ENCODE measurements around the gene TCF7L1. TPM values are rescaled to one million over a fixed set of nuclear protein-coding genes. Genes with fewer than 3 reads are reported as not detected.
A peak's percentile ranks its signal among the peaks of the same experiment; 100 is the strongest.

Gene TCF7L1
- total RNA-seq, 2 experiments from 2014 or later, result 0.07 TPM; not detected in 1

DNA sequence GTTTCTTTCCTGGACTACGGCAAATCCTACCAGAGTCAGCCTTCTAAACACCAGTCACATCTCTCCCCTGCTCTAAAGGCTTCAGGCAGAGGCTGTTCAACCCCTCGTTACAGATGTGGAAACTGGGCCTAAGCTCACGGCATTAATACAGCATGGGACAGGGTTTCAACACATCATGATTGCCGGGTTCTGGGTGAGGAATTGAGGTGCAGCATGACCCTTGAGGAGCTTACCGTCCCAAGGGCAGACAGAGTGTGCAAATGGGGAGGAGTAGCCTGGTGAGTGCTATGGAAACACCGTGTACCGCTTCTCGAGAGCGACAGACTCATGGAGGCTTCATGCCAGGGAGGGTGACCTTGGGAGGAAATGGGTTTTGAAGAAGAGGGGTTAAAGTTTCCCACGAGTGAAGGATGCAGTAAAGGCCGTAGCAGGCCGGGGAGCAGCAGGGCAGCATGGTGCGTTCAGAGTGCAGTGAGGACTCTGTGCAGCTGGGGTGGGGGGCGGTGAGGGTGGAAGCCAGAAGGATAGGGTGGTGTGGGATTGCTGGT is 143.5 kb downstream of the TCF7L1 start:
- H3K4me3 Mint-ChIP-seq, result no peak overlapping the region
- H3K27me3 Mint-ChIP-seq, result no peaks in the 10 kb centered on the region
- H3K36me3 Mint-ChIP-seq (ENCODE audit: low read depth), result no peaks in the 10 kb centered on the region
- ATAC-seq, result no peak
- ChIA-PET POLR2A (no interaction called here), CTCF (interaction anchor here (1.6 kb wide), 1 partner anchor 8 kb away, joined by 4 read pairs; no protein-coding TSS in a partner anchor)
- no peak overlapping the region for H3K27ac Mint-ChIP-seq
- intact Hi-C loops (cut with DNase I, micrococcal nuclease), result no loop called here
- H3K9me3 Mint-ChIP-seq (ENCODE audit: low read depth), result no peaks in the 10 kb centered on the region
- H3K4me1 Mint-ChIP-seq, result no peaks in the 10 kb centered on the region
- DNase-seq, result no peak

DNA sequence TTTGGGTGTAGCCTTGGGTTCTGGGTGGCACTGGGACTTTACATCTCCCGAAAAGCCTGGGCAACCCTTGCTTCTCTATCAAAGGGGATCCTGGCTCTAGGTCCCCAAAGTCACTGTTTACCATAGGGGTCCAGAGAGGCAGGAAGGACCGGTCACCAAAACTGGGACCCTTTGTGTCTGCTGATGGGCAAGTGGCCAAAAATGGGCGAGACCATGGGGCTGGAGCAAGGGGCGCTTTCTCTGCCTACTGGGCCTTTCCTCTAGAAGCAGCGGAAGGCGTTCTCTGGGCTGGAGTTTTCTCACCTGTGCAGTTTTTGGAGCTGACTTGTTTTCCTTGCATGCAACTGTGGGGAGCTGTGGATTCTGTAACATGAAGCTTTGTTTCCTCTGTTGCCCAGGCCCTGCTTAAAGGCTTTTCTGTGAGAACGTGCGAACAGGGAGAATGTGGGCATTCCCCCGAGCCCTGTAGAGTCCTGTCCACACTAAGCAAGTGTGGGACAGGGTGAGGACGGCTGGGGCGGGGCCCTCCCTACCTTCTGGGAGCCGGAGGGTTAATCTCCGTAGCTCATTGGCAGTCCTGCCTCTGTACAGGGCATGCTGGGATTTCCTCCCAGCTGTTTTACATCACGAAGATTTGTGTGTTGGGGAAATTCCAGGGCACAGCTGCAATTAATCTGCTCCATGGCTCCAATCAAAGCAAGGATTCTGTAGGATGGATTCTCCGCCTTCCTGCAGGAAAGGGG is 144.4 kb downstream of the TCF7L1 start:
- ATAC-seq, result no peak
- no peaks in the 10 kb centered on the region for H3K36me3 Mint-ChIP-seq (ENCODE audit: low read depth)
- CTCF ChIA-PET, result interaction anchor here (0.8 kb wide), 1 partner anchor 143 kb away, joined by 4 read pairs; no protein-coding TSS in a partner anchor

DNA sequence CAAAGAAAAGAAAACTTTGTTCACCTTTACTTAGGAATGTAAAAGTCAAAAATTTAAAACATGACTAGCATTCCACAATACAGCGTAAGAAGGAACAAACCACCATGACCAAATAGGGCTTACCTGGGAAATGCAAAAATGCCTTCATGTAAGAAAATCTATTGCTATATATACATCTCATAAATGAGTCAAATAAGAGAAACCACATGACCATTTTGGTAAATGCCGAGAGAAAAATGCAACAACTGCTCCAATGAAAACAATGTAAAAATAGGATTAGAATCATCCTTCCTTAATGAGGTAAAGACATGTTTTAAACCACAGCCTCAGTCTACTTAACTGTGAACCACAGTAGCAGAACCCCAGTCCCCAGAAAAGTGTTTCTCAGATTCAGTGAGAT is 145.2 kb downstream of the TCF7L1 start:
- DNase-seq (no peak), ATAC-seq (no peak)
- no peaks in the 10 kb centered on the region for H3K36me3 Mint-ChIP-seq (ENCODE audit: low read depth)
- POLR2A ChIA-PET, result no interaction called here
- intact Hi-C loops (cut with DNase I, micrococcal nuclease), result no loop called here
- no peaks in the 10 kb centered on the region for H3K9me3 Mint-ChIP-seq (ENCODE audit: low read depth)
- no peak overlapping the region for H3K27ac Mint-ChIP-seq
- H3K27me3 Mint-ChIP-seq, result no peaks in the 10 kb centered on the region
- CTCF ChIA-PET, result interaction anchor here (0.8 kb wide), 1 partner anchor 144 kb away, joined by 4 read pairs; no protein-coding TSS in a partner anchor
- H3K4me3 Mint-ChIP-seq, result no peak overlapping the region
- H3K4me1 Mint-ChIP-seq, result no peaks in the 10 kb centered on the region

More for the DNA sequence above, 144.4 kb downstream of the TCF7L1 start:
- Mint-ChIP-seq H3K27me3 (no peaks in the 10 kb centered on the region), H3K27ac (no peak overlapping the region), H3K4me1 (no peaks in the 10 kb centered on the region), H3K4me3 (no peak overlapping the region), H3K9me3 (ENCODE audit: low read depth) (no peaks in the 10 kb centered on the region)
- intact Hi-C loops (cut with DNase I, micrococcal nuclease), result no loop called here
- POLR2A ChIA-PET, result no interaction called here
- DNase-seq, result no peak

DNA sequence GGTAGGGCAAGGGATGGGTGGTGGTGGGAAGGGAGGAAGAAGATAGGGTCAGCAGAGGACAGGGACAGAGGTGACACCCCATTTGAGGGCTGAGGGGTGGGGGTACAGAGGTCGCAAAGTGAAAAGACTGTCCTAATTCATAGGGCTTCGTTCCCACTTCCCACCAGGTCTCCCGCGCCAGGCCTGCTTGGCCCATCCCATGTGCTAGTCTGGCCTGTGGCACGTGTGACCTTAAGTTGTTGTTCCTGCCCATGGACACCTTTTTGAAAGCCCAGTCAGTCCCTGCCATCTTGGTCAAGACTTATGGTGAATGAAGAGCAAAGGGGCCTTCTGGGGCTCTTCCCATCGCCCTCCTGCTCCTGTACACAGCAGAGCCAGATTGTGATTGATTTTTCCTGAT is 148.4 kb downstream of the TCF7L1 start:
- ChIA-PET CTCF (no interaction called here), POLR2A (no interaction called here)
- DNase-seq, result no peak
- Mint-ChIP-seq H3K9me3 (ENCODE audit: low read depth) (no peaks in the 10 kb centered on the region), H3K36me3 (ENCODE audit: low read depth) (no peaks in the 10 kb centered on the region), H3K27ac (no peak overlapping the region), H3K4me1 (peaks cover 3% of the 10 kb centered on the region), H3K4me3 (no peak overlapping the region), H3K27me3 (no peaks in the 10 kb centered on the region)
- intact Hi-C loops (cut with DNase I, micrococcal nuclease), result loop anchor here in 1 of 2 experiments (10.0 kb wide), 1 partner anchor 787 kb away; no protein-coding TSS in a partner anchor
- no peak for ATAC-seq

DNA sequence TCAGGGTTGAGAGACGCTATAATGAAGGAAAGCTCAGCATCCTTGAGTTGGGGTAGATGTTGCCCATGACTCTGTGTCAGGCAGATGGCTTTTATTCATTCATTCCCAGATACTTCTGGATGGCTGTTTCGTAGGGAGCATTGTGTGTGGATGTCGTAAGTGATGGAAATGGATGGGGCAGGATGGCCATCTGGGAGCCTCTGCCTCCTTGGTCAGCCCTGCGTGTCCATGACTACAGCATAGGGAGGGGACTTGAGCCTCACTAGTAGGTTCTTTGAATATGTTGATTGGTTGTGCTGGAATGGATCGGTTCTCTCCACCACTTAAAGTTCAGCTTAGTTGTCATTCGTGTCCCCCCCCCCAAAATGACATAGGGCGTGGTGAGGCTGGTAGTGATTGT is 149.7 kb downstream of the TCF7L1 start:
- Mint-ChIP-seq H3K36me3 (ENCODE audit: low read depth) (no peaks in the 10 kb centered on the region), H3K4me3 (no peak overlapping the region), H3K27ac (no peak overlapping the region), H3K4me1 (peaks cover 9% of the 10 kb centered on the region), H3K27me3 (no peaks in the 10 kb centered on the region), H3K9me3 (ENCODE audit: low read depth) (no peaks in the 10 kb centered on the region)
- ChIA-PET POLR2A (no interaction called here), CTCF (interaction anchor here (0.8 to 3.0 kb wide), 4 partner anchors 10 to 357 kb away, joined by 3 to 12 read pairs (median 4); no protein-coding TSS in a partner anchor)
- ATAC-seq, result no peak
- no peak for DNase-seq
- intact Hi-C loops (cut with DNase I, micrococcal nuclease), result loop anchor here in 1 of 2 experiments (10.0 kb wide), 1 partner anchor 788 kb away; no protein-coding TSS in a partner anchor

DNA sequence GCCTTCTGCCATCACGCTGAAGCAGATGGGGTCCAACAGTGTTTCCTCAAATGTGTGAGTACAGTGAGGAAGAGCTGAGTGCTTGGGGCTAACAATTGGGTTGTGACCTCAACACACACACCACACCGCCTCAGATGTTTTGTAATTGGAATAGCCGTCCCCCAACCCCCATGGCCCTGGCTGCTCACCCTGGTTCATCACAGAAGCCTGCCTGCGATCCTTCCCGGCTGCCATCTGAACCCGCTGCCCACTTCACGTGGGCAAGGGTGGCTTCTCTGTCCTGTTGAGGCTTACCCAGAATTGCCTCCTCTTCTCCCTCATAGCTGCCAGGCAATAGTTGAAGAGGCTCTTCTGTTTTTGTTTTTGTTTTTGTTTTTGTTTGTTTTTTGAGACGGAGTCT is 150.4 kb downstream of the TCF7L1 start:
- H3K4me1 Mint-ChIP-seq, result peaks cover 9% of the 10 kb centered on the region
- POLR2A ChIA-PET, result no interaction called here

DNA sequence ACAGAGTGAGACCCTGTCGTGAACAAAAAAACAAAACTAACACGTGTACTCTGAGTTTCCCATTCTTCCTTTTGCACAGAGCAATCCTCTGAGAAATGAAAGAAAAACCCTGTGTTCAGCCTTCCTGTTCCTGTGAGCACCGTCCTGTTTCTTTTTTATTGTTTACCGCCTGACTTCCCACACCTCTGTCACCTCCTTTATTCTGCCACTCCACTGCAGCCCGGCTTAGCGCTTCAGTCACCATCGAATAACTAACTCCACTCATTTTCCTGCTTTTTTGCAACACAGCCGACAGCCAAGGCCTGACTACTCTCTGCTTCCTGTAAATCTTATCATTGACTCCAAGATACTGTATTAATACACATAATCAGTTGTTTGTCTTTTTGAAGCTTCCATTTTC is 153.7 kb downstream of the TCF7L1 start:
- peak overlapping the region; percentile 25 for H3K27ac Mint-ChIP-seq
- intact Hi-C loops (cut with DNase I, micrococcal nuclease), result loop anchor here (5.0 to 10.0 kb wide), 4 partner anchors 100 to 792 kb away; partner anchors contain the start of gene TCF7L1 (in 1 of the 2)
- ChIA-PET CTCF (interaction anchor here (0.7 to 2.2 kb wide), 6 partner anchors 11 to 252 kb away, joined by 3 to 6 read pairs (median 4); no protein-coding TSS in a partner anchor), POLR2A (interaction anchor here (0.6 kb wide), 1 partner anchor 230 kb away, joined by 3 read pairs; no protein-coding TSS in a partner anchor)
- peaks cover 19% of the 10 kb centered on the region for H3K4me1 Mint-ChIP-seq
- H3K4me3 Mint-ChIP-seq, result peak overlapping the region; percentile 8
- H3K36me3 Mint-ChIP-seq (ENCODE audit: low read depth), result no peaks in the 10 kb centered on the region
- H3K27me3 Mint-ChIP-seq, result no peaks in the 10 kb centered on the region
- H3K9me3 Mint-ChIP-seq (ENCODE audit: low read depth), result no peaks in the 10 kb centered on the region
- ATAC-seq, result no peak
- no peak for DNase-seq

More for the DNA sequence above, 150.4 kb downstream of the TCF7L1 start:
- H3K27ac Mint-ChIP-seq, result no peak overlapping the region
- H3K27me3 Mint-ChIP-seq, result no peaks in the 10 kb centered on the region
- no peaks in the 10 kb centered on the region for H3K9me3 Mint-ChIP-seq (ENCODE audit: low read depth)
- DNase-seq (no peak), ATAC-seq (no peak)
- no peaks in the 10 kb centered on the region for H3K36me3 Mint-ChIP-seq (ENCODE audit: low read depth)
- intact Hi-C loops (cut with DNase I, micrococcal nuclease), result loop anchor here in 1 of 2 experiments (2.0 to 10.0 kb wide), 2 partner anchors 217 to 789 kb away; no protein-coding TSS in a partner anchor
- H3K4me3 Mint-ChIP-seq, result no peak overlapping the region
- CTCF ChIA-PET, result interaction anchor here (0.7 to 3.0 kb wide), 5 partner anchors 11 to 357 kb away, joined by 3 to 12 read pairs (median 3); no protein-coding TSS in a partner anchor

DNA sequence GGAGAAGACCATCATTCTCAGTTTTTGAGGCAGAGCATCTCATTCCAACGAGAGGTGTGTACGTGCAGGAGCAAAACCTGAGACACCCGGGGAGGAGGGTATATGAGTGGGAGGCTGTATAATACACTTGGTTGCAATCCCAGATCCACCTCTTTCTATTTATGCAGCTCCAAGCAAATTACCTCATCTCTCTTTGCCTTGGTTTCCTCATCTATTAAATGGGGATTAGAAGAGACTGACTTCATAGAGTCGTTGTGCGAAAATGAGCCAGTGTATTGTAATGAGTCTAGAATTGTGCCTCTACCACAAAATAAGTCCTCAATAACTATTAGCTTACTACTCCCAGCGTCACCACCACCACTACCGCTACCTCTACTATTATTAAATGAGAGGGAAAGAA is 154.5 kb downstream of the TCF7L1 start:
- ChIA-PET POLR2A (no interaction called here), CTCF (interaction anchor here (0.8 to 2.7 kb wide), 7 partner anchors 11 to 221 kb away, joined by 3 to 14 read pairs (median 4); no protein-coding TSS in a partner anchor)
- Mint-ChIP-seq H3K4me3 (no peak overlapping the region), H3K4me1 (peaks cover 19% of the 10 kb centered on the region), H3K27ac (no peak overlapping the region), H3K9me3 (ENCODE audit: low read depth) (no peaks in the 10 kb centered on the region), H3K27me3 (no peaks in the 10 kb centered on the region), H3K36me3 (ENCODE audit: low read depth) (no peaks in the 10 kb centered on the region)
- no peak for ATAC-seq
- intact Hi-C loops (cut with DNase I, micrococcal nuclease), result loop anchor here (5.0 to 10.0 kb wide), 4 partner anchors 100 to 793 kb away; partner anchors contain the start of gene TCF7L1 (in 1 of the 2)
- no peak for DNase-seq

DNA sequence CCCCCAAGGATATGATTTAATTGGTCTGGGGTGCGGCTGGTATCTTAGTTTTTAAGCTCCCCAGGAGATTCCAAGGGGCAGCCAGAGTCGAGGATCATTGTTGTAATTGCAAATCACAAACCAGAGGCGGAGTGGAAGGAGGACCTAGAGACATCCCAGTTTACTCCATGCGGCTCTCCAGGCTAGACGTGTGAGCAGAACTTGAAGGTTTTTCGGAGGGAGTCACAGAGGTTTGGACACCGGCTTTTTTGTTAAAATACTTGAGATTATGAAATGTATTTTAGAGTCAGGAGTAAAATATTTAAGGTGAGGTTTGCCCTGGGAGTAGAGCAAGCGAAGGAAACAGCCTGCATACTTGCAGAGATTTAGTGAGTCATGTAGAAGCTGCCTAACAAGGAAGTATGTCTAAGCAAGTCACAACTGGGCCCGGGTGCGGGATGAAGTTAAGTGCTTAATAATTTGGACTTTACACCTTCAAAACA is 155.1 kb downstream of the TCF7L1 start:
- intact Hi-C loops (cut with DNase I, micrococcal nuclease), result loop anchor here (5.0 to 10.0 kb wide), 4 partner anchors 101 to 793 kb away; partner anchors contain the start of gene TCF7L1 (in 1 of the 2)
- H3K27ac Mint-ChIP-seq, result no peak overlapping the region
- H3K4me1 Mint-ChIP-seq, result peaks cover 19% of the 10 kb centered on the region
- DNase-seq (no peak), ATAC-seq (no peak)
- no peaks in the 10 kb centered on the region for H3K27me3 Mint-ChIP-seq
- CTCF ChIA-PET, result interaction anchor here (0.8 to 2.7 kb wide), 5 partner anchors 10 to 96 kb away, joined by 3 to 14 read pairs (median 4); no protein-coding TSS in a partner anchor
- no peaks in the 10 kb centered on the region for H3K36me3 Mint-ChIP-seq (ENCODE audit: low read depth)
- no peaks in the 10 kb centered on the region for H3K9me3 Mint-ChIP-seq (ENCODE audit: low read depth)
- no peak overlapping the region for H3K4me3 Mint-ChIP-seq
- POLR2A ChIA-PET, result no interaction called here

DNA sequence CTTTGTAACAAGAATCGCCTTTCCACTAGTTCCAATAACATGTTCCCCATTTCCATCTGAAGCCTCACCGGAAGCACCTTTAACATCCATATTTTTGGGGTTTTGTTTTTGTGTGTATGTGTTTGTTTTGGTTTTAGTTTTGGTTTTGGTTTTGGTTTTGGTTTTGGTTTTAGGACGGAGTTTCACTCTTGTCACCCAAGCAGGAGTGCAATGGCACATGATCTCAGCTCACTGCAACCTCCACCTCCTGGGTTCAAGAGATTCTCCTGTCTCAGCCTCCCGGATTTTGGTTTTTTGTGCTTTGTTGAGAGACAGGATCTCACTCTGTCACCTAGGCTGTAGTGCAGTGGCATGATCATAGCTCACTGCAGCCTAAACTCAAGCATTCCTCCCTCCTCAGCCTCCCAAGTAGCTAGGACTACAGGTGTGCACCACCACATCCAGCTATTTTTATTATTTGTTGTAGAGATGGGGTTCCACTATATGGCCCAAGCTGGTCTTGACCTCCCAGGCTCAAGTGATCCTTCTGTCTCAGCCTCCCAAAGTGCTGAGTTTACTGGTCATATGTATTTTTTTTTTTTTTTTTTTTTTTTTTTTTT is 158.3 kb downstream of the TCF7L1 start:
- peaks cover 16% of the 10 kb centered on the region for H3K4me1 Mint-ChIP-seq
- H3K27ac Mint-ChIP-seq, result peak overlapping the region; percentile 78
- peak overlapping the region; percentile 32 for H3K4me3 Mint-ChIP-seq
- ChIA-PET CTCF (interaction anchor here (1.1 to 2.0 kb wide), 4 partner anchors 9 to 366 kb away, joined by 3 to 14 read pairs (median 4); no protein-coding TSS in a partner anchor), POLR2A (no interaction called here)
- H3K9me3 Mint-ChIP-seq (ENCODE audit: low read depth), result no peaks in the 10 kb centered on the region
- intact Hi-C loops (cut with DNase I, micrococcal nuclease), result loop anchor here in 1 of 2 experiments (5.0 kb wide), 1 partner anchor 344 kb away; no protein-coding TSS in a partner anchor
- no peaks in the 10 kb centered on the region for H3K27me3 Mint-ChIP-seq
- peak; percentile 66 for ATAC-seq
- DNase-seq, result peak; percentile 35
- no peaks in the 10 kb centered on the region for H3K36me3 Mint-ChIP-seq (ENCODE audit: low read depth)

DNA sequence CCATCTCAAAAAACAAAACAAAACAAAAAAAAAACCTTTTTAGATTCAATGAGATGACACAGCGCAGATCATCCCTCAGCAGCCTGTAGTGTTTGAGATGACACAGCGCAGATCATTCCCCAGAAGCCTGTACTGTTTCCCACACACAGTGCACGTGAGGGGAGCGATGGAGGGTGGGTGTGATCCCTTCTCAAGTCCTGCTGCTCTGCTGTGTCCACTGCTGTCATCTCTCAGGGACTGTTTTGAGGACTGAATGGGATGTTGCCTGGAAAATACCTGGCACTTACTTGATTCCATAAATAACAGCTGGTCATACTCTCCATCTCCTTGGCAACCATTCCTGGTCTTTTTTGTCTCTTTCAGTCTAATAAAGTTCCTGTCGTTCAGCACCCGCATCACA is 168.9 kb downstream of the TCF7L1 start:
- Mint-ChIP-seq H3K27ac (no peak overlapping the region), H3K9me3 (ENCODE audit: low read depth) (no peaks in the 10 kb centered on the region), H3K4me1 (peaks cover 11% of the 10 kb centered on the region), H3K27me3 (no peaks in the 10 kb centered on the region), H3K4me3 (no peak overlapping the region), H3K36me3 (ENCODE audit: low read depth) (no peaks in the 10 kb centered on the region)
- ATAC-seq, result no peak
- no peak for DNase-seq
- intact Hi-C loops (cut with DNase I, micrococcal nuclease), result no loop called here
- ChIA-PET POLR2A (no interaction called here), CTCF (interaction anchor here (0.6 to 9.4 kb wide), 3 partner anchors 10 to 35 kb away, joined by 3 to 94 read pairs (median 34); no protein-coding TSS in a partner anchor)

All from activated CD4-positive, alpha-beta T cell treated with anti-CD3 and anti-CD28 coated beads for 36 hours (primary cell).